Hippocampal formation (tissue), 2 donors: ENCODE data around the gene HDAC7.

Source experiments
- DNase-seq, 2 donors: peaks; one replicate each; lab custom pipeline; 2025; lab: John Stamatoyannopoulos, UW

Gene HDAC7

GRCh38 chr12:47747126-47747525 is 72.6 kb downstream of the HDAC7 start:
- DNase-seq: no peak

DNA sequence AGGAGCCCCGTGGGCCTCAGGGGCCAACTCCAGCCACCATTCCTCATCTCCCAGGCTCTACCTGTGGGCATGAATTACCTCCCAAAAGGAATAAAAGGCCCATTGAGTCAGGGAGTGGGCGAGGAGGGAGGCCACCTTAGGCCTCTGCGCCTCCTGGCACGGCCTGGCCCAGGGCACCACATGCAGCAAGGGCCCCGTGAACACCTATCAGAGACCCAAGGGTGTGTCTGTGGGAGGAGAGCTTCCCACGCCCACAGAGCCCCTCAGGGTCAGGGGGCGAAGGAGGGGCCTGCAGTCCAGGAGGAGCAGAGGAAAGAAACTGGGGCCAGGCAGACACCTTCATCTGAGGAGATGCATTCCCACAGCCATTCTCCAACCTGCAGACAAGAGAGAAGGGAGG is 73.2 kb downstream of the HDAC7 start:
- no peak for DNase-seq

- no peak for DNase-seq
Measured at GRCh38 chr12:47746073-47746472, 73.6 kb downstream of the HDAC7 start.

- DNase-seq: no peak
Measured at GRCh38 chr12:47745485-47746041, 74.1 kb downstream of the HDAC7 start.

- DNase-seq: no peak
Measured at GRCh38 chr12:47744778-47745436, 74.8 kb downstream of the HDAC7 start.

- no peak for DNase-seq
Measured at GRCh38 chr12:47744005-47744651, 75.6 kb downstream of the HDAC7 start.

DNA sequence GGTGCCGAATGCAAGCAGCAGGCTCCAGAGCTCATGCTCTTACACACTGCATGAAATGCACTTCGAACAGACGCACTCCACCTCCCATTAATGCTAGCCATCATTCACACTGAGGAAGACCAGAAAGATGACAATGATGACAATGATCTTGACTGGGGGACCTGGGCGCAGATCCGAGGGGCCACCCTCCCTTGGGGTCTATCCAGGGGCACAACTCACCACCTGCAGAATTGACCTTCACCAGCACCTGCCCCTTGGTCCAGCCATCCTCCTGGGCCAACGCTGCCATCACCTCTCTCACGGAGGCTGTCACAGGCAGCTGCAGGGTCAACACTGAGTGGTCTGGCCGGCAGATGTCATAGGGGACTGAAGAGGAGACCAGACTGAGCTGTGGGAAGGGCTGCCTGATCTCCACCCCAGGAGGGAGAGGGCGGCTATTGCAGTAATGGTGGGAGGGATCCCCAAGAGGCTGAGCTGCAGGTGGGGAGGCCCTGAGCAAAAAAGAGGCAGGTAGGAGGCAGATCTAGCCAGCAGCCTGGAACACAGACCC is 76.3 kb downstream of the HDAC7 start:
- DNase-seq: no peak

DNA sequence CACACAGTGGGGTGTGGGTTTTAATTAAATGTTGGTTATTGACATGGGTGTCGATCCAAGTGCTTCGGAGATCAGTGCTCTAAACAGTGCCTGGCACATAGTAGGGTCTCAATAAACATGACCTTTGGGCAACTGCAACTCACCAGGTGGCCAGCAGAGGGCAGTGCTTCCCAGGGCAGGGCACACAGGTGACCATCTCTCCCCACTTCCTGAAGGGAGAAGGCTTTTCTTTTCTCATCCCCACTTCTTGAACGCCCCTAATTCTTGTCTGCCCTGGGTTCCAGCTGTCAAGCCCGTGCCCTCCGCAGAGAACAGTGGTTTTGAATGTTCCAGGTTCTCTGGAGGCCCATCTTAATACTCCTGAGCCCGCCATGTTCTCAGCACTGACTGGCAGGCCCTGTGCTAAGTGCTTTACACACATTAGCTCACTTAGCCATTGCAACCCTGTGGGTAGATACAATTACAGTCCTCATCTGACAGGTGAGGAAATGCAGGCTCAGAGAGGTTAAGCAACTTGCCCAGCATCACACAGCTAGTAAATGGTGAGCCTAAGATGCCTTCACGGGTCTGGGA is 77.4 kb downstream of the HDAC7 start:
- no peak for DNase-seq

- DNase-seq: peak; percentile 83 to 92
Measured at GRCh38 chr12:47741340-47741703, 78.4 kb downstream of the HDAC7 start.

GRCh38 chr12:47740606-47741339 is 78.9 kb downstream of the HDAC7 start:
- DNase-seq: no peak

- no peak for DNase-seq
Measured at GRCh38 chr12:47739979-47740378, 79.7 kb downstream of the HDAC7 start.

DNA sequence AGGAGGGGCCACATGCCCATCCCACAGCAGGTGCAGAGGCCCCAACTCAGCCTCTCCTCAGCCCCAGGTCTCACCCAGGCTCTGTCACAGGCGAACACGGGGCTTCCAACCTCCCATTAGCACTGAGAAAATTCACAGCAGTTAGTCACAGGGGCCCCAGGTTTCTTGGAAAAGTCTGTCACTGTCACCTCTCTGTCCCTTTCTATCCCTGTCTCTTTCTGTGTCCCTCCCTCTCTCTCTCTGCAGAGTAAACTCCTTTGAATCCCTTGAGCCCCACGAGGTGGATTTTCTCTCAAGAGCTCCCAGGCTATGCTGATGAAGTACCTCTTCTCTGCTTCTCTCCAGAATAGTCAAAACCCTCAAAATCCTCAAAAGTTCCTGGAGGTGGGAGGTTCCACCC is 80.4 kb downstream of the HDAC7 start:
- DNase-seq: no peak

DNA sequence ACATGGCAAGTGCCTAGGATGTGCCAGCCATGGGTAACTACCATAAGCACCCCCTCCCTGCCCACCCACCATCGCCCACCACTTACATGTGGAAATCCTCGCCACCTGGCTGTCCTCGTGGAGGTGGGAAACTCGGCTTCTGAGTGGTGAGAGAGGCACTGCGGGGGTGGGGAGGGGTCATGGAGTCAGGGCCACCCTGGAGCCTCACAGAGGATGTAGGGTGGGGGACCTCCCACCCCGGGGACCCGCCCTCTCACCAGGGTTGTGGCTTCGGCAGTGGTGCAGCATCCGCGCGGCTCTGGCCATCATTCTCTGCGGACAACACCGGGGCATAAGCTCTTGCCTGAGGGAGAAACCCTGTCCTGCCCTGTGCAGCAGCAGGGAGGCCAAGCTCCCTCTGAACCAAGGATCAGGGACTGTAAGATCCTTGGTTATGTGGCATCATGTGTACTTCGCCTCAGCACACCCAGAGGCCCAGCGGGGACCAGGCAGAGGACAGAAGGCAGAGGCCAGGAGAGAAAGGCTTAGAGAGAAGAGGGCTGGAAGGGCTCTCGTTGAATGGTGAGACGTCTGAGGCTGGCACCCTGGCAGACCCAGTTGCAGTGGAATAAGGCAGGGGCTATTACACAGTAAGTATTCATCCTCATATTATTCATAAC is 81.6 kb downstream of the HDAC7 start:
- DNase-seq: no peak

DNA sequence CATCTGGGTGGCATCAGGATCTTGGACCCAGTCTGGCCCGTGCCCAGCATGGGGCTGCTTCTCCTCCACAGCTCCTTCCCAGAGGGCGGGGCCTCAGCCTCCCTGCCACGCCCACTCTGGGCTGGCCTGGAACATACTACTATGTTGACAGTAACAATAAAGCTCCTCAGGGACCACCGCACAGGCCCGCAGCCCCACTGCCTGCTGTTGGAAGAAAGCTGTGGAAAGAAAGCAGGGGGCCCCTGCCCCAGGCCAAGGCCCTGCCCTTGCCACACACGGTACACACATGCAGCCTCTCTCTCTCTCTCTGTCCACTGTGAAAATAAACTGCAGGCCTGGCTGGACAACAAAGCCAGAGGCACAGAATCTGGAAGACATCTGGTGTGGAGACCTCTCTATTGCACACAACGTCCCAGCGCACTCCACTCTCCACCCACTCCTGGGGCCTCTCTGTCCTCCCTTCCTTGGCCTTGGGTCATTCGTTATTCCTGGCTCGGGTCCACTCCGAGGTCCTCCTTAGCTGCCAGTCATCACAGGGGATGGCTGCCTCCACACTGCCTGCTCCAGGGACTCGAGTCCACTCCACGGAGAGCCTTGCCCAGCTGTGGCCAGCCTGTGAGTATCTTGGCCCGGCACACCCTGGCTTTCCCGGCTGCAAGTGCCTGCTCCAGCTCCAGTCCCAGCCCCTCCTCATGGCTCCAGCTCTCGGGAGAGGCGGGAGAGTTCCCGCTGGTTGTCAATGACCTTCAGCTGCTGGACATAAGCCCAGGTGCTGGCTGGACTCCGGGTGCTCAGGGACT is 82.6 kb downstream of the HDAC7 start:
- peak; percentile 69 to 84 for DNase-seq

- no peak for DNase-seq
Measured at GRCh38 chr12:47736216-47736615, 83.5 kb downstream of the HDAC7 start.

- DNase-seq: no peak
Measured at GRCh38 chr12:47735649-47736048, 84.1 kb downstream of the HDAC7 start.

DNA sequence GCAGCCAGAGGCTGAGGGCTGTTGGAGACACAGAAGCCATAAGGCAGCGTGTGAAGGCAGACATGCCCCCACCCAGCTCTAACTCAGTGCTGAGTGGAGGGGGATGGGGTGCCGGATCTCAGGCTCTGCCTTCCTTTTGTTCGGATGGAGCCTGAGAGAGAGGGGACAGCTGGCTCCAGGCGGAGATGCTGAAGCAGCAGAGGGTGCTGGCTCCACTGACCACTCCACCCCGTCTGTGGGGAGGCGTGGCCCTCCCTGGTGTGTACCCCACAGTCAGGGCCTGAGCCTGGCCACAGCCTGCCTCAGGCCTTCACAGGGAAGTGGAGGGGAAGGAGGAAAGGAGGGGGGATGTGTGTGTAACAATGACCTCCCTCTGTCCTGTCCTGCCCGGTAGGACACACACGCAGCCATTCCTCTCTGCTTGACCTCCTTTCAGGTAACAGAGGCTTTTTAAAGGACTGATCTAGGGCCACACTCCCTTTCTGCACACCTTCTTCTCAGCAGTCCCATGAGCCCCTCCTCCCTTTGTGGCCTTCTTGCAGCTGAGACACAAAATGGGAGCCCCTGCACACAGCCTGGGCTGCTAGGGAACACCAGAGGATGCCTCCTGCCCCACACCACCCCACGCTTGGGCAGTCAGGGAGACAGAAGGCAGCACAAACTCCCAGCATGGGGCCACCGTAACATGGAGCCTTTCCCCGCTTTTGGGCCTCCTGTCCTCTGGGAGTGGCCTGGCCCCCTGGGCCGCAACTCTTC is 84.8 kb downstream of the HDAC7 start:
- peak; percentile 40 to 64 for DNase-seq

GRCh38 chr12:47733142-47733541 is 86.6 kb downstream of the HDAC7 start:
- no peak for DNase-seq
